HepG2 (cell line): ENCODE data around the gene AHCTF1. TPM values are rescaled to one million over a fixed set of nuclear protein-coding genes. Genes with fewer than 3 reads are reported as not detected.
A peak's percentile ranks its signal among the peaks of the same experiment; 100 is the strongest.

ENCODE experiments used
- ATAC-seq: fragments of 200-7000 bp; cut with Tn5 transposase; 3 replicates; pipeline ENCODE4 v1.9.1; 2020; ENCODE audit warnings: mild to moderate bottlenecking, moderate library complexity
- BruUV-seq: library from RNA; stranded (reverse); fragments of 400-500 nt; replicated peaks from 2 replicates; lab custom pipeline; 2021; lab: Mats Ljungman, UMichigan
- CTCF ChIA-PET: fragments of 300-600 bp; formaldehyde crosslinking; extraction: SDS; loops from one replicate; lab custom pipeline; 2021; ENCODE audit warnings: low total read pairs, inconsistent platforms, low intra/inter-chr PET ratio; lab: Yijun Ruan, JAX
- POLR2A ChIA-PET: fragments of 350-600 bp; sonication (Branson Sonifier 250); formaldehyde crosslinking; loops from one replicate; lab custom pipeline; 2020; ENCODE audit warnings: antibody characterized with exemption, inconsistent platforms; lab: Yijun Ruan, JAX
- DNase-seq: peaks from one replicate; pipeline ENCODE4 v3.0.0-alpha.2; 2015; ENCODE audit warnings: low spot score
- FAIRE-seq: peaks from 3 replicates; lab custom pipeline; 2011; peaks lifted over from hg19 to GRCh38; lab: Jason Lieb, UNC
- H2AFZ ChIP-seq: one replicate; pipeline ENCODE4 v1.6.1; 2011; ENCODE audit warnings: low read length, inconsistent platforms
- H3K27ac ChIP-seq: fragments of 300-600 bp; 3 replicates; pipeline ENCODE4 v1.8.0; 2011; ENCODE audit warnings: mixed run types, mild to moderate bottlenecking, mixed read lengths, low read length, inconsistent platforms; ENCODE audit not compliant: insufficient read depth; ENCODE audit errors: extremely low read length
- H3K27me3 ChIP-seq, 2 experiments: fragments of 200-600 bp in 1 of 2; 2 replicates in 1 of 2; 3 replicates in 1 of 2; pipeline versions ENCODE4 v1.6.0 to v1.8.0; 2011; ENCODE audit warnings: low read length in 2 of 2, mild to moderate bottlenecking in 2 of 2, moderate library complexity in 2 of 2, inconsistent platforms in 1 of 2; ENCODE audit not compliant: insufficient read depth in 2 of 2, control insufficient read depth in 1 of 2
- H3K36me3 ChIP-seq, 2 experiments: fragments of 200-600 bp in 1 of 2; replicated peaks in 1 of 2; 2 replicates in 1 of 2; 3 replicates in 1 of 2; pipeline versions ENCODE4 v1.5.1 to v1.8.0; 2011; ENCODE audit warnings: low read length in 2 of 2, inconsistent platforms in 1 of 2; ENCODE audit not compliant: insufficient read depth in 2 of 2, control insufficient read depth in 1 of 2
- H3K4me1 ChIP-seq: 2 replicates; pipeline ENCODE4 v1.5.1; 2012; ENCODE audit warnings: low read length, inconsistent platforms; ENCODE audit not compliant: insufficient read depth
- H3K4me2 ChIP-seq: 2 replicates; pipeline ENCODE4 v1.6.0; 2011; ENCODE audit warnings: low read depth, low read length, inconsistent platforms
- H3K4me3 ChIP-seq, 3 experiments: fragments of 200-600 bp in 1 of 3; sonication (generic), shearing (Covaris generic) in 1 of 3; replicated peaks in 1 of 3; 2 replicates each; pipeline ENCODE4 v1.5.1; 2011 to 2016; ENCODE audit warnings: low read length in 3 of 3, inconsistent platforms in 2 of 3, low read depth in 2 of 3, mild to moderate bottlenecking in 2 of 3, control low read depth in 1 of 3, mixed read lengths in 1 of 3; ENCODE audit not compliant: insufficient read depth in 1 of 3
- H3K79me2 ChIP-seq: one replicate; pipeline ENCODE4 v1.6.1; 2011; ENCODE audit warnings: low read length, inconsistent platforms; ENCODE audit not compliant: insufficient read depth
- H3K9ac ChIP-seq: 2 replicates; pipeline ENCODE4 v1.6.0; 2011; ENCODE audit warnings: mild to moderate bottlenecking, low read depth, low read length, inconsistent platforms; ENCODE audit not compliant: insufficient read depth
- H3K9me3 ChIP-seq: 2 replicates; pipeline ENCODE4 v1.5.1; 2012; ENCODE audit warnings: mild to moderate bottlenecking, low read length
- H4K20me1 ChIP-seq: 2 replicates; pipeline ENCODE4 v1.6.0; 2011; ENCODE audit warnings: inconsistent platforms, mild to moderate bottlenecking, low read length, moderate library complexity; ENCODE audit not compliant: insufficient read depth
- CHD2 ChIP-seq: IDR thresholded peaks from 2 replicates; pipeline ENCODE4 v1.6.1; 2011; ENCODE audit warnings: low read depth, low read length, improper control_type of control experiment
- EP300 ChIP-seq, 3 experiments: sonication (generic) in 1 of 3; formaldehyde crosslinking in 1 of 3; IDR thresholded peaks; 2 replicates each; pipeline versions ENCODE4 v1.5.1 to v1.6.1; 2011 to 2020; ENCODE audit warnings: low read depth in 2 of 3, low read length in 2 of 3, borderline replicate concordance in 1 of 3, improper control_type of control experiment in 1 of 3, mild to moderate bottlenecking in 1 of 3, missing genetic modification reagents in 1 of 3, moderate library complexity in 1 of 3
- FOXA1 ChIP-seq, 2 experiments: fragments of 450-650 bp in 1 of 2; sonication (generic) in 1 of 2; formaldehyde crosslinking in 1 of 2; IDR thresholded peaks; 2 replicates each; pipeline versions ENCODE4 v1.4.0 to v1.6.1; 2016 to 2020; ENCODE audit warnings: missing genetic modification reagents in 1 of 2
- PCBP1 ChIP-seq: fragments of 200-400 bp; formaldehyde crosslinking; IDR thresholded peaks from 2 replicates; pipeline ENCODE4 v1.6.1; 2017; ENCODE audit warnings: mild to moderate bottlenecking, low read depth, low read length, borderline replicate concordance
- POLR2G ChIP-seq: fragments of 200-400 bp; formaldehyde crosslinking; IDR thresholded peaks from 2 replicates; pipeline ENCODE4 v1.6.1; 2018; ENCODE audit warnings: mild to moderate bottlenecking, low read depth, low read length, moderate library complexity
- SCMH1 ChIP-seq: sonication (generic); formaldehyde crosslinking; IDR thresholded peaks from 2 replicates; pipeline ENCODE4 v1.9.0; 2021; ENCODE audit warnings: missing genetic modification reagents, mild to moderate bottlenecking, borderline replicate concordance
- SP1 ChIP-seq, 2 experiments: fragments of 450-650 bp in 1 of 2; sonication (generic) in 1 of 2; formaldehyde crosslinking in 1 of 2; IDR thresholded peaks; 2 replicates each; pipeline versions ENCODE4 v1.4.0 to v1.6.1; 2016 to 2020; ENCODE audit warnings: missing genetic modification reagents in 1 of 2
- ZFP91 ChIP-seq: sonication (generic); formaldehyde crosslinking; IDR thresholded peaks from 2 replicates; pipeline ENCODE4 v1.9.0; 2022; ENCODE audit warnings: missing genetic modification reagents, mild to moderate bottlenecking, borderline replicate concordance
- ZNF138 ChIP-seq: sonication (generic); formaldehyde crosslinking; IDR thresholded peaks from 2 replicates; pipeline ENCODE4 v1.5.0; 2020; ENCODE audit warnings: mild to moderate bottlenecking, low read depth, missing genetic modification reagents
- ZNF496 ChIP-seq: sonication (generic); formaldehyde crosslinking; IDR thresholded peaks from 2 replicates; pipeline ENCODE4 v1.8.1; 2023; ENCODE audit warnings: mild to moderate bottlenecking, moderate library complexity, missing genetic modification reagents; ENCODE audit not compliant: insufficient replicate concordance
- ZNF766 ChIP-seq: sonication (generic); formaldehyde crosslinking; IDR thresholded peaks from 2 replicates; pipeline ENCODE4 v1.5.0; 2020; ENCODE audit warnings: missing genetic modification reagents, borderline replicate concordance
- WGBS: methylation state at CpG from one replicate; pipeline ENCODE4 v1.1.6; 2017; ENCODE audit warnings: low lambda C conversion rate; 5-methylcytosine and 5-hydroxymethylcytosine counted together
- in situ Hi-C: cut with HindIII; loops from 2 replicates; pipeline ENCODE4 v1.10.0; 2017; ENCODE audit warnings: low pct_unique_long_range_greater_than_20kb; ENCODE audit not compliant: extremely low pct_ligation_motif_present
- intact Hi-C: fragments of 100-400 bp; cut with micrococcal nuclease; formaldehyde crosslinking; loops from one replicate; pipeline ENCODE4 v1.10.0; 2022; ENCODE audit not compliant: unreplicated experiment
- polyA plus RNA-seq, 8 experiments: library from polyadenylated mRNA; depleted of rRNA in 3 of 8; stranded (reverse) in 7 of 8; unstranded in 1 of 8; fragments of >200 nt; fragmentation: Illumina TruSeq in 4 of 8; extraction: Trizol in 4 of 8; gene quantifications; 2 replicates each; pipeline versions ENCODE4 v1.2.1 to v1.2.3, GENCODE V29; 2011 to 2016; ENCODE audit warnings: low read depth in 4 of 8, missing spikeins in 1 of 8, mixed read lengths in 1 of 8; ENCODE audit not compliant: insufficient read depth in 1 of 8
- total RNA-seq, 5 experiments: library from RNA; depleted of rRNA; stranded (reverse); fragments of >200 nt; fragmentation: Illumina TruSeq; extraction: Trizol; gene quantifications; 2 replicates each; pipeline ENCODE4 v1.2.3, GENCODE V29; 2016; ENCODE audit warnings: low read depth in 1 of 5
- TF ChIP-seq, protein P1 (sequence below): sonication (generic); formaldehyde crosslinking; IDR thresholded peaks from 2 replicates; pipeline ENCODE4 v1.4.0; 2020; ENCODE audit warnings: missing genetic modification reagents
- TF ChIP-seq, protein P2 (sequence below): sonication (generic); formaldehyde crosslinking; IDR thresholded peaks from 2 replicates; pipeline ENCODE4 v1.4.0; 2020; ENCODE audit warnings: mild to moderate bottlenecking, missing genetic modification reagents
- TF ChIP-seq, protein P3 (sequence below): sonication (generic); formaldehyde crosslinking; IDR thresholded peaks from 2 replicates; pipeline ENCODE4 v1.9.0; 2021; ENCODE audit warnings: missing genetic modification reagents, mild to moderate bottlenecking, borderline replicate concordance

AHCTF1 gene
- total and polyA plus RNA-seq, 2 of the 13 experiments (the other 11 are each of a cell fraction or from before 2014, with no cell fraction given): 16.6 to 45.9 TPM

- TF ChIP-seq, protein P1, sequence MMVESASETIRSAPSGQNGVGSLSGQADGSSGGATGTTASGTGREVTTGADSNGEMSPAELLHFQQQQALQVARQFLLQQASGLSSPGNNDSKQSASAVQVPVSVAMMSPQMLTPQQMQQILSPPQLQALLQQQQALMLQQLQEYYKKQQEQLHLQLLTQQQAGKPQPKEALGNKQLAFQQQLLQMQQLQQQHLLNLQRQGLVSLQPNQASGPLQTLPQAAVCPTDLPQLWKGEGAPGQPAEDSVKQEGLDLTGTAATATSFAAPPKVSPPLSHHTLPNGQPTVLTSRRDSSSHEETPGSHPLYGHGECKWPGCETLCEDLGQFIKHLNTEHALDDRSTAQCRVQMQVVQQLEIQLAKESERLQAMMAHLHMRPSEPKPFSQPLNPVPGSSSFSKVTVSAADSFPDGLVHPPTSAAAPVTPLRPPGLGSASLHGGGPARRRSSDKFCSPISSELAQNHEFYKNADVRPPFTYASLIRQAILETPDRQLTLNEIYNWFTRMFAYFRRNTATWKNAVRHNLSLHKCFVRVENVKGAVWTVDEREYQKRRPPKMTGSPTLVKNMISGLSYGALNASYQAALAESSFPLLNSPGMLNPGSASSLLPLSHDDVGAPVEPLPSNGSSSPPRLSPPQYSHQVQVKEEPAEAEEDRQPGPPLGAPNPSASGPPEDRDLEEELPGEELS (CRISPR knock-in tag): no peak
- TF ChIP-seq CHD2: no peak
Measured at GRCh38 chr1:246803373-246803772, 128.4 kb downstream of the AHCTF1 start (continued).

DNA sequence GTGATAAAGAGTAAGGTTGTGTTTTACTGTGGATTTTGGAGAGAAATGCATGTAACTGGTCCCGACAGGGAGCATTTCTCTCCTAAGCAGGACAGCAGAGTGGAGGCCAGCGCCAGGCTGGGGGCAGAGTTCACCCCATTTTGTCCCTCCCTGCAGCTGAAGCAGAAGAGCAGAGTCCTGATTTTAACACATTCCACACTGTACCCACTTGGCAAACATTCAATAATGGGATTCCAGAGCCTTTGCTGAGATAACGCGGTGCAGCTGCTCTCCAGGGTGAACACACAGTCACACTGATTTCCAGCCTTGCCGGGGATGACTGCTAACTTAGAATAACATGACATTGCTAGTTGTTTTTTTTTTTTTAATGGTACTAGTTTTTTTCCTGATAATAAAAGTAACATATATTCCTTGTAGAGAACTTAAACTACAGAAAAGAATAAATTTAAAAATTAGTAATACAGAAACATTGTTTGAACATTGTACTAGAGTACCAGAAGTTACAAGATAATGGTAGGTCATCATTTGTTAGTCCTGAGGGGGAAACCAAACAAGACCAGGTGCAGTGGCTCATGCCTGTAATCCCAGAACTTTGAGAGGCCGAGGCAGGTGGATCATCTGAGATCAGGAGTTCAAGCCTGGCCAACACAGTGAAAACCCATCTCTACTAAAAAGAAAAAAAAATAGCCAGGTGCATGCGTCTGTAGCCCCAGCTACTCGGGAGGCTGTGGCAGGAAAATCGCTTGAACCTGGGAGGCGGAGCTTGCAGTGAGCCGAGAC, 130.3 kb downstream of the AHCTF1 start:
- intact Hi-C loops: no loop called here
- 5% methylated on average over 11 of the region's 11 CpGs for WGBS
- no peak for TF ChIP-seq PCBP1
- TF ChIP-seq FOXA1 (IDR thresholded peaks at IDR 0.05): no peak
- TF ChIP-seq FOXA1 (CRISPR knock-in tag; IDR thresholded peaks at IDR 0.05): 0 out of 2 replicates have a peak, but pooled peaks have one; percentile 31
- TF ChIP-seq EP300 (IDR thresholded peaks at IDR 0.05; ENCODE audit: low read depth in 2 of 2, low read length in 2 of 2): peak in 1 of 2 experiments; percentile 55; a peak in 1 of 4 replicates
- TF ChIP-seq EP300 (CRISPR knock-in tag; IDR thresholded peaks at IDR 0.05; ENCODE audit: borderline replicate concordance): no peak
- no peak for TF ChIP-seq POLR2G
- TF ChIP-seq SP1 (IDR thresholded peaks at IDR 0.05): no peak
- no peak for TF ChIP-seq SP1 (CRISPR knock-in tag; IDR thresholded peaks at IDR 0.05)
- TF ChIP-seq, protein P2, sequence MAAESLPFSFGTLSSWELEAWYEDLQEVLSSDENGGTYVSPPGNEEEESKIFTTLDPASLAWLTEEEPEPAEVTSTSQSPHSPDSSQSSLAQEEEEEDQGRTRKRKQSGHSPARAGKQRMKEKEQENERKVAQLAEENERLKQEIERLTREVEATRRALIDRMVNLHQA: no peak
- TF ChIP-seq ZNF496 (CRISPR knock-in tag): no peak
- TF ChIP-seq, protein P3, sequence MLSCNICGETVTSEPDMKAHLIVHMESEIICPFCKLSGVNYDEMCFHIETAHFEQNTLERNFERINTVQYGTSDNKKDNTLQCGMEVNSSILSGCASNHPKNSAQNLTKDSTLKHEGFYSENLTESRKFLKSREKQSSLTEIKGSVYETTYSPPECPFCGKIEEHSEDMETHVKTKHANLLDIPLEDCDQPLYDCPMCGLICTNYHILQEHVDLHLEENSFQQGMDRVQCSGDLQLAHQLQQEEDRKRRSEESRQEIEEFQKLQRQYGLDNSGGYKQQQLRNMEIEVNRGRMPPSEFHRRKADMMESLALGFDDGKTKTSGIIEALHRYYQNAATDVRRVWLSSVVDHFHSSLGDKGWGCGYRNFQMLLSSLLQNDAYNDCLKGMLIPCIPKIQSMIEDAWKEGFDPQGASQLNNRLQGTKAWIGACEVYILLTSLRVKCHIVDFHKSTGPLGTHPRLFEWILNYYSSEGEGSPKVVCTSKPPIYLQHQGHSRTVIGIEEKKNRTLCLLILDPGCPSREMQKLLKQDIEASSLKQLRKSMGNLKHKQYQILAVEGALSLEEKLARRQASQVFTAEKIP (CRISPR knock-in tag): no peak
- TF ChIP-seq ZNF766 (CRISPR knock-in tag): peak; percentile 48; the same call in 1 of the 2 replicates
- no peak for TF ChIP-seq ZFP91 (CRISPR knock-in tag)
- TF ChIP-seq SCMH1 (CRISPR knock-in tag): no peak
- TF ChIP-seq ZNF138: no peak

More for the DNA sequence above, 130.3 kb downstream of the AHCTF1 start:
- H2AFZ ChIP-seq: no peak overlapping the region
- H4K20me1 ChIP-seq: no peaks in the 10 kb centered on the region; the same call in 1 of the 2 replicates
- in situ Hi-C loops: no loop called here
- FAIRE-seq: peak; percentile 95
- DNase-seq: peak; percentile 85
- ChIA-PET CTCF (interaction anchor here (0.6 kb wide), 1 partner anchor 10 kb away, joined by 3 read pairs; no protein-coding TSS in a partner anchor), POLR2A (no interaction called here)
- peak overlapping the region in 2 of 3 experiments; percentile 30 to 31; a peak in 4 of 6 replicates for H3K4me3 ChIP-seq
- H3K79me2 ChIP-seq: no peaks in the 10 kb centered on the region
- H3K9me3 ChIP-seq: no peaks in the 10 kb centered on the region
- H3K9ac ChIP-seq: peak overlapping the region; percentile 10; the same call in 1 of the 2 replicates
- peak; percentile 75 for ATAC-seq
- peaks cover 2 to 25% of the 10 kb centered on the region in 2 experiments; a peak in 3 of 5 replicates for H3K27me3 ChIP-seq
- BruUV-seq: no TSS peak
- peak overlapping the region; percentile 36 for H3K27ac ChIP-seq
- no peaks in the 10 kb centered on the region for H3K36me3 ChIP-seq
- peaks cover 68% of the 10 kb centered on the region for H3K4me1 ChIP-seq
- H3K4me2 ChIP-seq: peak overlapping the region; percentile 71
